ENCODE measurements around the gene SS18L1. TPM values are rescaled to one million over a fixed set of nuclear protein-coding genes. Genes with fewer than 3 reads are reported as not detected.

Gene SS18L1
- total RNA-seq, 1 donor = 58.2 TPM

DNA sequence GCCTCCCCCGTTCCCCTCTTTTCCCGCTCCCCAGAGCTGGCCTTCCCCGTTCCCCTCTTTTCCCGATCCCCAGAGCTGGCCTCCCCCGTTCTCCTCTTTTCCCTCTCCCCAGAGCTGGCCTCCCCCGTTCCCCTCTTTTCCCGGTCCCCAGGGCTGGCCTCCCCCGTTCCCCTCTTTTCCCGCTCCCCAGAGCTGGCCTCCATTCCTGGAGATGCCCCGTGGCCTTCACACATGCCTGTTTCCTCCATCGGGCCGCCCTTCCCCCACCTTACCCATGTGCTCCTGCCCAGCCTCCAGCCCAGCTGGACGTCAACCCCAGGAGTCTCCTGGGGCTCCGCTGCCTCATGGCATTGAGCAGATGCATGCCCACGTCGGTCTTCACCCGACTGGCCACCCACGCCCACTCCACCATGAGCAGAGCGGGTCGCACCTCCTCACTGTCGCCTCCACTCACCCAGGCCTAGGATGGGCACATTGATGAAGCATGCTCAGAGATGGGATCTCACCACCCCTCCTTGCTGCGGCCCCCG lies 8.3 kb downstream of the SS18L1 start:
- DNase-seq (ENCODE audit: low read depth in 2 of 3, low spot score in 2 of 3) = no peak

DNA sequence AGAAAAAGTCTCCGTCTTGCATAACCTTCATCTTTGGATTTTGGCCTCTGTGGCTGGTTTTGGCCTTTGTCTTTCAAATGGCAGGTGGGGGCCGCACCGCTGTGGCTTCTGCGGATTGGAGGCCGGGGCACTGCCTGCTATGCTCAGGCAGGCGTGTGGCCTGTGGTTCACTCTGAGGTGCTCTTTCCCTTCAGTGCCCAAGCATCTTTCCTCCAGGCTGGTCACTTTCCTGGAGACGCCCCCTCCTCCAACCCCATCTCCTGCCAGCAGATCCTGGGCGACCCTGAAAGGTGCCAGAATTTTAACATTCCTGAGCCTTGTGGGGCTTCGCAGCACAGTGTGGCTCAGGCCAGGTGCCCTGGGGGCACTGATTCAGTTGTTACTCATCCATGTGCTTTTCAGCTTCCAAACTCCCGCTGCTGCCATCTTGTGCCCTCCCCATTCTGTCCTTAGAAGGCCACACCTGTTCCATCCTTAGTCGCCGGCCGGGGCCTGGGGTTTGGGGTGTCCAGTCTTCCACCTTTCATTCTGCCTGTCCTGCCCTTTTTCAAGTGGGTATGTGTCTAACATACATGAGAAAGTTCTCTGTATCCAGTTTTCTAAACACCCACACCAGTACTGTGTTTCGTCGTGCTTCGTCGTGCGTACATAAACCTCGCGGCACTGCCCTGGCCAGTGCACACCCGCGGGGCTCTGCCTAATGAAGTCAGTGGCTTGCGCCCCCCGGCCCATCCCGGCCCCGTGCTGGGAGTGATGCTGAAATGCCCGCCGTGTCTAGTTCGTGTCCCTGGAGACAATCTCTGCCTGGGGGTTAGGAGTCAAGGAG lies 12.1 kb downstream of the SS18L1 start:
- DNase-seq (ENCODE audit: low read depth in 2 of 3, low spot score in 2 of 3) = no peak

DNA sequence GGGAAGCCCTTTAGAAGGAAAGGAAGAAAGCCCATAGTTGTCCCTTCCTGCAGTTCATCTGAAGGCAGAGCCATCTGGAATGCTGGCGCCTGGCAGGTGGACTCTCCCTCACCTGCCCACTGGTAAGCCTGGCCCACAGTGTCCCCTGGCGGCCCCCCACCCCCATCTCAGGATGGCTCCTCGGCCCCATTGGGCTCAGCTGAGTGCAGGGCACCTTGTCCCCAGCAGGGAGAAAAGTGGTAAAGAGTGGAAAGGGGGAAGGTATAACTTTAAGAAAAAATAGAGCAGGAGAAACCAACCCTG lies 12.6 kb downstream of the SS18L1 start:
- DNase-seq (ENCODE audit: low read depth in 2 of 3, low spot score in 2 of 3) = no peak

DNA sequence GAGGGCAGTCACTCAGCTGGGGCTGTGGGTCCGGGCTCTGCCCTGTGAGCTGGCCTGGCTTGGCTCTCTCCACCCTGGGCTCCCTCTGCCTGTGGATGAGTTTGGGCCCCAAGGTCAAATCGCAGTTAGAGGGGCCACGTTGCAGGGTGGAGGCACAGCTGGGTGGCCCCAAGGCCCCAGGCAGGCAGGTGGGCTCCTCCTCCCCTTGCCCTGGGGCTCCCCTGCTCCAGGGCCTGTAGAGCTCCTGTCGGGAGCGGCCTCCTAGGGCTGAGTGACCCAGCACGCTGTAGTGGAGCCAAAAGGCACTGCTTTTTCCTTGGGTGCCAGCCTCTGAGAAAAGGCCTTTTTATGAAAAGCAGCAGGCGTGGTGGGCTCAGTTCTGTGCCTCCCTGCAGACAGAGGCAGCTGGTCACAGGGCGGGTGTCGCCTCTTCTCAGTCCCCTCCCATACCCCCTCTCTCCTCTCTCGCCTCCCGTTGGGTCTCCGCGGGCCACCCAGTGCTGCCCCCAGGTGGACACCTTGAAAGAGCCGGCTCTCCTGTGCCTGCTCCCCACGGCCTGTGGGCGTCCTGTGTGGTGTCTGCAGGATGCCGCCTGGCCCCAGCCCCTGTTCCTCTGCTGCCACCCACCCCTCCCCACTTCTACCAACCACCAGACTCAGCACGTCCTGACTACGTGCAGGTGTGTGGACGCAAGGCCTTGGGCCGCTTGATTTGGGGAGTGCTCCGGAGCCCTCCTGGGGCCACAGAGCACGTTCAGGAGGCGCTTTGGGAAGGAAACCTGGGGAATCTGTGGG lies 13.2 kb downstream of the SS18L1 start:
- DNase-seq (ENCODE audit: low read depth in 2 of 3, low spot score in 2 of 3) = peak in 2 of 3 donors; percentile 78 to 89

DNA sequence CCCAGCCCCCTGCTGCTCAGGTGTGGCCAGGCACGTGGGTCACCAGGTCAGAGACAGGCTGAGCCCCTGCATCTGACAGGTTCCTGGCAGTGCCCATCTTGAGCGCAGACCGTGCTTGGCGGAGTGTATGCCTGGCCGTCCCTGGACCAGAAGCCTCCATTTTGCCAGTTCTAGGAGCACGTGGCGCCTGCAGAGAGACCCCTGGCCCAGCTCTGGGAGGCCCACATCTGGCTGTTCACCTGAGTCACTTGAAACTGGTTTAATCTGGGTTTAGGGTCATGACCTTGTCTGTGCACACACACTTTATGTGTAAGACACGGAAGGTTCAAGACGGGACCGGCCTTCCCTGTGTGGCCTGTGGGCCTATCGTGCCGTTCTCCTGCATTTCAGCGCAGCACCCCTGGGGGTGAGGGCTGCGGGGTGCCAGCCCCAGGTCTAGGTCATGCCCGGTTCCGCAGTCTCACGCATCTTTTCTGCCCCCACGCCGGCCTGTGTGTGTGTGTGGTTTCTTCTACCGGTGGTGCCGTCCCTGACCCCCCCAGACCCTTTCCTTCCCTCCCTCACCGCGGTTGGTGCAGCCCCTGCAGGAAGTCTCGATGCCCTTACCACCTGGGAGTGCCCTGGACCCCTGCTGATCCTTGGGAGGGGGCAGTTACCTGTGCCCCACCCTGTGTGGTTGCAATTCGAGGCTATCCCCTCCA lies 14.0 kb downstream of the SS18L1 start:
- no peak for DNase-seq (ENCODE audit: low read depth in 2 of 3, low spot score in 2 of 3)

DNA sequence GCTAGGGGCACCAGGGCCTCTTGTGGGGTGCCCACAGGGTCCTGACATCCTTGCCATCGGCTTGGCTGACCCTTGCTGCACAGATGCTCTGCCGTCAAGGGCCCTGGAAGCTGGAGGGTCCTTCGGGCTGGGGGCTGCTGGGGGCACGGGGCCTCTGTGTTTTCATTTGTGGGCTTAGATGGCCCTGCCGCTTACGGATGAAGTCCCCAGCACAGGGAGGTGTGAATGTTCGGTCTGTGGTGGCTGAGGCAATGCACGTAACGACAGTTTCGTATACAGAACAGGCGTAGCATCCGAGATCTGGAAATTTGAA lies 14.5 kb downstream of the SS18L1 start:
- DNase-seq (ENCODE audit: low read depth in 2 of 3, low spot score in 2 of 3) = no peak

DNA sequence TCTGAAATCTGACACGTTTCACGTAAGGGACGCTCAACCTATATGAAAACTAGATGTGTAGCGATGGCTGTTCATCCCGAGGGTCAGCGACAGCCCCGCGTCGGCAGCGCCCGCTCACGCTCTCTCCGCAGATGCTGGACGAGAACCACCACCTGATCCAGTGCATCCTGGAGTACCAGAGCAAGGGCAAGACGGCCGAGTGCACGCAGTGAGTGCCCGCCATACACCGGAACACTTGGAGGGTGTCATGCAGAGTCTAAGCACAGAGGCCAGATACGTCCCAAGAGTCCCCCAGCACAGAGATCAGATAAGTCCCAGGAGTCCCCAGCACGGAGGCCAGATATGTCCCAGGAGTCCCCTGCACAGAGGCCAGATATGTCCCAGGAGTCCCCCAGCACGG lies 15.0 kb downstream of the SS18L1 start:
- DNase-seq (ENCODE audit: low read depth in 2 of 3, low spot score in 2 of 3) = no peak

DNA sequence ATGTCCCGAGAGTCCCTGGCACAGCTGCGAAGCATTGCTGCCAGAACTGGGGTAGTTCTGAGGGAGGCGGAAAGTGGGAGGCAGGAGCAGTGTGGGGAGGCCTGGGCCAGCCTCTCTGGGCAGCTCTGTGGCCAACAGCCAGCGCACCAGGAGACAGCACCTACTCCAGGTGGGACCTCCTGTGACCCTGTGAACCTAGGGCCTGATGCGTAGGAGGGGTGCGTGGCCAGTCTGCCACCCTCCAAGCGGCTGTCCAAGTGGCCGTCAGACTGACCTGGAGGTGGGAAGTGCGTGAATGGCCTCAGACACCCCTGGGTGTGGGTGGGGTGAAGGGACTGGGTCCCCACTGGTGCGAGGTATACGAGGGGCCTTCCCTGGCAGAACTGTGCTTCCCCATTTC lies 15.5 kb downstream of the SS18L1 start:
- no peak for DNase-seq (ENCODE audit: low read depth in 2 of 3, low spot score in 2 of 3)

DNA sequence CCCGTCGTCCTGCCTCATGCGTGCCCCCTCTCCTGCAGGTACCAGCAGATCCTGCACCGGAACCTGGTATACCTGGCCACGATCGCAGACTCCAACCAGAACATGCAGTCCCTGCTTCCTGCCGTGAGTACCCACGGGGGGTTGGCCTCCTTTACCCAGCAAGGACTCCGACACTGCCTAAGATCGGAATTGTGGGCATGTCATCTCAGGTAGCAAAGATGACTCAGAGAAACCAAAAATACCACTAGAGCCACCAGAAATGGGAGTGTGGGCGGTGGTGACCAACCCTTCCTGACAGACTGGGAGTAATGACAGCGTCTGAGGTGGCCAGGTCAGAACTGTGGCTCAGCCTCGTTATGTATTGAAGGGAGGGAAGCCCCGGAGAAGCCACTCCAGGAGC lies 16.3 kb downstream of the SS18L1 start:
- DNase-seq (ENCODE audit: low read depth in 2 of 3, low spot score in 2 of 3) = no peak

DNA sequence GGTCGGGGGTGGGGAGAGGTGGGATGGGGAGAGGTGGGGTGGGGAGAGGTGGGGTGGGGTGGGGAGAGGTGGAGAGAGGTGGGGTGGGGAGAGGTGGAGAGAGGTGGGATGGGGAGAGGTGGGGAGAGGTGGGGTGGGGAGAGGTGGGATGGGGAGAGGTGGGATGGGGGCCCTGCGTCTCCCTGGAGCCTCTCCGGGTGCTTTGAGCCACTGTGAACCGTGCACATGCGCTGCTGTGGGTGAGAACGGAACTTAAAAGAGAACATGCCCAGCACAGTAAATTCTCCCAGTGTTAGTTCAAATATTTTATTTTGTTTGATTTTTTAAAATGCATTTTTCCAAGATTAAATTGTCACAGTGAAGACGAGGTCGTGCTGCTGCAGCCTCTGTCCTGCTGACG lies 16.7 kb downstream of the SS18L1 start:
- no peak for DNase-seq (ENCODE audit: low read depth in 2 of 3, low spot score in 2 of 3)

DNA sequence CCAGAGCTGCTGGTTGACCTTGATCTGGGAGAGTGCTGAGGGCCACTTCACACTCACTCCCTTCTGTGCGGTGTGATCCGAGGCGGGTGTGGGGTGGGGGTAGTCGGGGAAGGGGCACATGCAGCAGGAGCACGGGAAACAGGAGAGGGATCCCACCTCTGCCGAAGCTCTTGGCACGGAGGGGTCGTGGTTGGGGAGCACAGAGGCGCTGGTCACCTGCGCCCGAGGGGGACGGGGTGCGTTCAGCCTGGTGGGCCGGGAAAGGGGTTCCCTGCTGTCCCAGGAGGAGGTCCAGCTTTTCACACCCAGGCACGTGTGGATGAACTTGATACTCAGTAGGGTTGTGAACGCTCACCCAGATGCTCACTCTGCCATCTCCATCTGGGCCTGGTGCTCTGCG lies 17.3 kb downstream of the SS18L1 start:
- no peak for DNase-seq (ENCODE audit: low read depth in 2 of 3, low spot score in 2 of 3)

DNA sequence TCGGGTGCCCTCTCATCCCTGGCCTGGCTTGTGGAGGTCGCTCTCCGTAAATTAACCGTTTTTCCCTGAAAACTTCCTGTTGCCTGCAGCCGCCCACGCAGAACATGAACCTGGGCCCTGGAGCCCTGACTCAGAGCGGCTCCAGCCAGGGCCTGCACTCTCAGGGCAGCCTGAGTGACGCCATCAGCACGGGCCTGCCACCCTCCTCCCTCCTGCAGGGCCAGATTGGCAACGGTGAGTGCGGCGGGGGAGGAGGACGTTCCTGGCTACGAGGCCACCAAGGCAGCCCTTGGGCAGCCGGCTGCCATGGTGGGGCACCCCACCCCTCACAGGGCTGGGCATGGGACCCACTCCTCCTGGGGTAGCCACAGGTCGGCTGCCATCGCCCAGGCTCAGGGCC lies 17.8 kb downstream of the SS18L1 start:
- no peak for DNase-seq (ENCODE audit: low read depth in 2 of 3, low spot score in 2 of 3)

DNA sequence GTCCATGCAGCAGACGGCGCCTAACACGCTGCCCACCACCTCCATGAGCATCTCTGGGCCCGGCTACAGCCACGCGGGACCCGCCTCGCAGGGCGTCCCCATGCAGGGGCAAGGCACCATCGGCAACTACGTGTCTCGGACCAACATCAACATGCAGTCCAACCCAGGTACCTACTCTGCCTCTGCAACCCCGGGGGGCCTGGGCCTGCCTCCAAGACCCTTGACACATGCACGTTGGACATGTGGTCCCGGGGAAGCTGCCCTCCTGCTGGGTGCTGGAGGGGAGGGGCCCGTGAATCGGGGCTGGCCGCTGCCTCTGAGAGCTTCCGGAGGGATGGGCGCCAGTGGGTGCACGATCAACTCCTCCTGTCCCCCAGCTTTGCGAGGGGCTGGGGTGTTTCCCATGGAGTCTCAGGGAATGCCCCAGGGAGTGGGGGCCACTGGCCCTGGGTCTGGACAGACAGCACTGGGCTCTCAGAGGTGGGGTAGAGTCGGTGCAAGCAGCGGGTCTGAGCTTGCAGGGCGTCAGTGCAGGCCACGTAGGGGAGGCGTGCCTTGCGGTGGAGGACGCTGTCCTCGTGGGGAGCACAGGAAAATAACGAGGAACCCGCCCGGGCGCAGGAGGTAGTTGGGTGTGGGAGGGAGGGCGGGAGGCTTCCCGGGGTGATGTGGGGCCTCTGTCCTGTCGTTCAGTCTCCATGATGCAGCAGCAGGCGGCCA lies 19.4 kb downstream of the SS18L1 start:
- no peak for DNase-seq (ENCODE audit: low read depth in 2 of 3, low spot score in 2 of 3)

DNA sequence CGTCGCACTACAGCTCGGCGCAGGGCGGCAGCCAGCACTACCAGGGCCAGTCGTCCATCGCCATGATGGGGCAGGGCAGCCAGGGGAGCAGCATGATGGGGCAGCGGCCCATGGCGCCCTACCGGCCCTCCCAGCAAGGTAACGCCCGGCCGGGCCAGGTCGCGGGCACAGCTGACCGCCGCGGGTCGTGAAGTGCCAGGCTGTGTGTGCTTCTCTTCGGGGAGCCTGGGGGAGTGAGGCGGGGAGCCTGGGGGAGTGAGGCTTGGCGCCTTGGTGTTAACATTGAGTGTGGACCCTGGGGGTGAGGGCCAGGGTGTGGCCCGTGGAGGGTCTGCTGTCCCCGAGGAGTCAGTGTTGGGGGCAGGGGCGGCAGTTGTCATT lies 19.9 kb downstream of the SS18L1 start:
- no peak for DNase-seq (ENCODE audit: low read depth in 2 of 3, low spot score in 2 of 3)

DNA sequence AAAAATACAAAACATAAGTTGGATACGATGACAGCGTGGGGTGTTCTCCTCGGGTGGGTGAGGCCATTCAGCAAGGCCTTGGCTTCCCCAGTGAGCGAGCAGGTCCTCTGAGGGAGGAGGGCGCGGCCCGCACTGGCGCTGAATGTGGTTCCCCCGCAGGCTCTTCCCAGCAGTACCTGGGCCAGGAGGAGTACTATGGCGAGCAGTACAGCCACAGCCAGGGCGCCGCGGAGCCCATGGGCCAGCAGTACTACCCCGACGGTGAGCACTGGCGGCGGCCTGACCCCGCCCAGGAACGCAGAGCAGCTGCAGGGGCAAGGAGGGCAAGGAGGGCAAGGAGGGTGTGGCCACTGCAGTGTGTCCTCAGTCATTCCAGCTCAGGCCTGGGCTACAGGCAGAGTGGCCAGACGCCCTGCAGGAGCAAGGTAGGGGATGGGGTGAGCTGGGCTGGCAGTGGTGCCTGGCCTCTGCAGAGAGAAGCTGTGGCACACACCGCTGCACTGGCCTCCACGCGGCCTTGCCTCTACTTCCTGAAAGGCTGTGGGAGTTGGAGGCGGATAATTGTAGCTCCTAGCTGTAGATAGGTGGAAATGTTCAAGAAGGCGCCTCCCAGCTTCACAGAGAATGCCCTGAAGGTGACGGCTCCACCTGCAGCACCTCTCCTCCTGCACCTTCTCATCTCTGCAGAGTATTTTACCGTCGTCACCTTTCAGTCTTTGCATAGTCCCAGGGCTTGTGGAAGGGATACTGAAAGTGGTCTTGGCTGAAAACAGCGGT lies 20.6 kb downstream of the SS18L1 start:
- DNase-seq (ENCODE audit: low read depth in 2 of 3, low spot score in 2 of 3) = no peak

DNA sequence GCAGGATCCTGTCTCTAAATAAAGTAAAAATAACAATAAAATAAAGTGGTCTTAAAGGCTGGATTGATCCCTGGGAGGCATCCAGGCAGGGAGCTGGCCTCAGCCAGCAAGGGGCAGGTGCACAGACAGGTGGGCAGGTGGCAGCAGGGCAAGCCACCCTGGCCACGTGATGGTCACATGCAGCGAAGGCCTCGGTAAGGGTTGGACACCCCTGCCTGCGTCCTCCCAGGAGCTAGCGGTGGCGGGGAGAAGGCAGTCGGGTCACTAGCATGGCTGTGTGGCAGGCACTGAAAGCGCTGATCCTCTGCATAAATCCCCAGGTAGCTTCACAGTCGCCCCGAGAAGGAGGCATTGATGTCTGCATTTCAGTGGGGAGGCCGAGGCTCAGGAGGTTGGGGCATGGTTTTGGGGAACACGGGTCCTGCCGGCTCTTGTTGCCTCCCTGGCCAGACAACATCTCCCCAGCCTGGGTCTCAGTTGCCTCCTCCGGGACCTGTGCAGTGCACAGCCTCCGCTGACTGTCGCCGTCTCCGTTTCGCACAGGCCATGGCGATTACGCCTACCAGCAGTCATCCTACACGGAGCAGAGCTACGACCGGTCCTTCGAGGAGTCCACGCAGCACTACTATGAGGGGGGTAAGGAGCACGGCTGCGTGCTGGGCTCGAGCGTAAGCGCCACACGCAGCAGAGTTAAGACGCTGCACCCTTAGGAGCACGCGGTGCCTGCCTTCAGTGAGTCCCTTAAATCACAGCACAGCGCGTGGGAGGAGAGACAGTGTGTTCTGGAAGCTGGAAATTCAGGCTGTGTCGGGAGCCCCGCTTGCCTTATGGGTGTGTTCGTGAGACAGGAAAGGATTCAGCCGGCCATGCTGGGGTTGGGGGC lies 21.6 kb downstream of the SS18L1 start:
- no peak for DNase-seq (ENCODE audit: low read depth in 2 of 3, low spot score in 2 of 3)

DNA sequence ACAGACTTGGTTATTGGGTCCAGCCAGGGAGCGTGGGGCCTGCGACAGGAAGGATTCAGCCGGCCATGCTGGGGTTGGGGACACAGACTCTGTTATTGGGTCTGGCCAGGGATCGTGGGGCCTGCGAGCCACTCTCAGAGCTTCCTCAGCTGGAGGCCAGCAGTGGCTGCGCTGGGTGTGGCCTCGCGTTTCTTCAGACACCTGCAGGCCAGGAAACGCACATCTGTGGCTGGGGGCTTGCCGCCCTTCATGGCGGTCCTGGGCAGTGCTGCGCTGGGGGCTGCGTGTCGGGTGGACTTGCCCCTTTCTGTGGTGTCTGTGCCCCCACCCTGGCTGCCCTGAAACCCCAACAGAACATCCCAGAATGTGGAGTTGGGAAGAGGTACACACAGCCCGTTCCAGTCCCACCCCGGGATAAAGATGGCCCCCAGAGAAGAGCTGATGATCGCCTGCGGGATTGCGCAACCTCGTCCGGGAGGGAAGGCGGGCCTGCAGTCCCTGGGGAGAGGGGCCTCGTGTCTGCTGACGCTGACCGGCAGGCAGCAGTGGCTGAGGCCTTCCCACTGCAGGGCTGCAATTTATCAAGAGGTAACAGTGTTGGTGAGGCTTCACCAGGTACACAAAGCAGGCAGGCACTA lies 22.3 kb downstream of the SS18L1 start:
- DNase-seq (ENCODE audit: low read depth in 2 of 3, low spot score in 2 of 3) = no peak

DNA sequence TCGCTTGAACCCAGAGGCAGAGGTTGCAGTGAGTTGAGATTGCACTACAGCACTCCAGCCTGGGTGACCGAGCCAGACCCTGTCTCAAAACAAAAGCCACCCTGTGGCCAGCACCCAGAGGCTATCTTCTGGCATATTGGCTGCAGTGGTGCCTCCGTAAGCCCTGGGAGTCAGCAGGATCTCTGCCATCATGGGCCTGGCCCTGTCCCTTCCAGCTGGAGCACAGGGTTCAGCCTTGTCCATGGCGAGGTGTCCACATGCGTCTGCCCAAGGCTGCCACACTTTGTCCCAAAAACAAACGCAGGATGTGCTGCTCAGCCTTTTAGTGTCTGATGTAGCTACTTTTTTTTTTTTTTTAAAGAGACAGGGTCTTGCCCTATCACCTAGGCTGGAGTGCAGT lies 23.9 kb downstream of the SS18L1 start:
- no peak for DNase-seq (ENCODE audit: low read depth in 2 of 3, low spot score in 2 of 3)

DNA sequence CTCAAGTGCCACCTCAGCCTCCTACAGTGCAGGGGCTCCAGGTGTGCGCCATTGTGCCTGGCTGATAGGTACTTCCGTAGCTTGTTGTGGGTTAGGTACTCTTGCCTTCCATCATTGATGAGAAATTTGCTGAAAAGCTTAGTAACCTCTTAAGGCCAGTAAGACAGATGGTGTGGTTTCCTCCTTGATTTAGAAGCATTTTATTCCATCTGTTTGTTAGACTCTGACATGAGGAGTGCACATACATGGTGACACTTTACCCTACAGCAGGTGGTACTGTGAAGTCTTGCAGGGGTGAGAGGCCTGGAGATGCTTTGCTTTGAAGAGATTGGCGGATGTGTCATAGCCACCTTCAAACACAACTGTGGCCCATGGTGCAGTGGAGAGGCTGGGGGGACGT lies 24.5 kb downstream of the SS18L1 start:
- DNase-seq (ENCODE audit: low read depth in 2 of 3, low spot score in 2 of 3) = no peak
